SH-SY5Y (cell line): ENCODE results near the gene GAD2.

ENCODE experiments used
- GATA2 ChIP-seq: IDR thresholded peaks from 2 replicates; pipeline ENCODE4 v1.6.1; 2011; ENCODE audit warnings: mild to moderate bottlenecking, low read depth, low read length
- GATA3 ChIP-seq: IDR thresholded peaks from 2 replicates; pipeline ENCODE4 v1.6.1; 2011; ENCODE audit warnings: low read depth, mild to moderate bottlenecking, low read length, moderate library complexity

GAD2 gene

DNA sequence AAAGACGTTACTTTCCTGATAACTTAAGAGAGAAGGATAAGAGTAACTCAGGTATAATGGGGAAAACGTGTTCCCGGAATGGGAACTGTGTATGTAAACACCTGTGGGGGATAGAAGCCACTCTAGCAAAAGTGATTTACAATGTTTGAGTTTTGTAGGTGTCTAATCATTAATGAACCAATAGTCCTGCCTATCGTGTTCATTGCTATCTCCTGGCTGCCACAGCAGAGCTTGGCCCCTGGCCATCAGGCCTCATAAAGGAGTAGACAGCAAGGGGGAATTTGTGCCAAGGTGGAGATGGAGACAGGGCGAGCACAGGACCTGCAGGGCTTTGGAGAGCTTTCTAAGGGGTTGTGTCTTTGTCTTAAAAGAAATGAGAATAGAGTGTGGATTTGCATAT, 102.1 kb downstream of the GAD2 start:
- TF ChIP-seq GATA3 (no peak), GATA2 (no peak)

DNA sequence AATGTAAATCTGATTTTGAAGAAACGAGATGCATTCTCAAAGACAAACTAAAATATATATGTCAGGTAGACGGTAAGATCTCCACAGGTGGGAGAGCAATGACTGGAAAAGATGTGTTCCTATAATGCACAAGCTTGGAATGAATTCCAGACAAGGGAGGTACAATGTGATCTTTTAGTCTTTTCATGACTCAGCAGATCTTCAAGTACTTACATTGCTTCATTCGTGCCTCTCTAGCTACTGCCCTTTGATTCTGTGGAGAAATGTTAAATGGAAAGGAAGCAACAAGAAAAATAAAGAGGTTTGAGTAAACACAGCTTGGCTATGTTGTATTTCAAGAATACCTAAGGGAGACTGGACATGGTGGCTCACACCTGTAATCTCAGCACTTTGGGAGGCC, 106.6 kb downstream of the GAD2 start:
- TF ChIP-seq GATA3 (no peak), GATA2 (no peak)

DNA sequence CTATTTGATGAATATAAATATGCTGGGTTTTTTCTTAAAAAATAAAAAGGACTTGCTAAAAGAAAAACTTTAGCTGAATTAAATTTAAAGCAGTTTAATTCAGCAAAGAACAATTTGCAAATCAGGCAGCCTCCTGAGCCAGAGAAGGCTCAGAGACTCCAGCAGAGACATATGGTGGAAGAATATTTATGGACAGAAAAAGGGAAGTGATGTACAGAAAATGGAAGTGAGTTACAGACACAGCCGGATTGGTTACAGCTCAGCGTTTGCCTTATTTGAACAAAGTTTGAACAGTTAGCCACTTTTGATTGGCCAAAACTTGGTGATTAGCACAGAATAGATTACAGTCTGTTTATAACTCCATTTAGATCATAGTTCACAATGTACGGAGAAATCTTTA, 110.3 kb downstream of the GAD2 start:
- no peak for TF ChIP-seq GATA3
- no peak for TF ChIP-seq GATA2

DNA sequence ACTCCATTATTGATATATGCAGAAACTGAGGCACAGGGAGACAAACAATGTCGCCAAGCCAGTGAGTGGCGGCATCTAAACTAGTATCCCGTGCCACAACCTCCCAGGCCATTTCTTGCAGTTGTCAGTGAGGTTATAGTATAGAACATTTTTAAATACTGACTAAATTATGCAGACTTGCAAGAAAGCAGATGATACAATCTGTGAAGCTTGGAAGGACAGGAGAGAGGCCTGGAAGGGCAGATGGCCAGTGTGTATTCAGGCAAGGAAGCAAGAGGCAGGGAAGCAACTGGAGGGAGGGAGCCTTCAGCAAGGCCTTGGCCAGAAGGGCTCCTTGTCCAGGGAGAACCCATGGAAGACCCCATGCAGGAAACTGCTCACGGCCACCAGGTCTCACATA, 111.2 kb downstream of the GAD2 start:
- TF ChIP-seq GATA2 (no peak), GATA3 (no peak)

DNA sequence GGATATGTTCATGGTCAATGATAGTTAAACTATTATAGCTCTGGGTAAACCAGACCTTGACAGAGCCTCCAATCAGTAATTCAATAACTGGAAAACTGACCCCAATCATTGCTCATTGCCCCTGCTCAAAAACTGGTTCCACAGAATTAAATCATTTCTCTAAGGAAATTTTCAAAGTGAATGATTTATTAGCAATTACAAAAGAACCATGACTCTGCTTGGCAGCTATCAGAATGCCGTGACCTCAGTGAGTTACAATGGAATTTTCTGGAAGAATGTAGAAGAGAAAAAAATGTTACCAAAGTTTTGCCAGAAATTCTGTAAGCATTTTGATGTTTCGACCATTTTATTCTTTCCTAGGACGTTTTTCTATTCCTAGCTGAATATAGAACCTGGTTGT, 114.8 kb downstream of the GAD2 start:
- TF ChIP-seq GATA3 (no peak), GATA2 (no peak)

DNA sequence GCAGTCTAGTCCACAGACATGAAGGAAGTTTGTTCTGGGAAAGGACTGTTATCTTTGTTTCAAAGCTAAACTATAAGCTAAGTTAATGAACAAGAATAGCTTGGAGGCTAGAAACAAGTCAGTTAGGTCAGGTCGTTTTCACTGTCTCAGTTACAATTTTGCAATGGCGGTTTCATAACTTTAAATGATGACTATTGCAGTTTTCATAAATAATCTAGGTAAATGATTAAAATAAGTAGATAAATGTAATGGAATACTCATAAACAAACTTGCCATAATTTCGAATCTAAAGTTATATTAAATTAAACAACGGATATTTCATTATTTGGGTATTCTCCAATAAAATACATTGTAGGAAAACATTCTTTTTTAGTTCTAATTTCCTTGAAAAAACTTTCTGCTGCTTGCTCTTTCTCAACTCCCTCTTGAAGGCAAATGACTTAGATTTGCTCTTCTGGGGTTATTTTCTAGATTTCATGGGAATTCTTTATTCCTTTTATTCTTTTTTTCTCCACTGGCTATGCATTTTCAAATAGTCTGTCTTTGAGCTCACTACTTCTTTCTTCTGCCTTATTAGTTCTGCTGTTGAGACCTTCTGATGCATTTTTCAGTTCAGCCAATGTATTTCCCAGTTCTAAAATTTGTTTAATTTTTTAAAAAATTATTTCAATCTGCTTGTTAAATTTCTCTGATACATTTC, 117.8 kb downstream of the GAD2 start:
- TF ChIP-seq GATA3 (no peak), GATA2 (no peak)

DNA sequence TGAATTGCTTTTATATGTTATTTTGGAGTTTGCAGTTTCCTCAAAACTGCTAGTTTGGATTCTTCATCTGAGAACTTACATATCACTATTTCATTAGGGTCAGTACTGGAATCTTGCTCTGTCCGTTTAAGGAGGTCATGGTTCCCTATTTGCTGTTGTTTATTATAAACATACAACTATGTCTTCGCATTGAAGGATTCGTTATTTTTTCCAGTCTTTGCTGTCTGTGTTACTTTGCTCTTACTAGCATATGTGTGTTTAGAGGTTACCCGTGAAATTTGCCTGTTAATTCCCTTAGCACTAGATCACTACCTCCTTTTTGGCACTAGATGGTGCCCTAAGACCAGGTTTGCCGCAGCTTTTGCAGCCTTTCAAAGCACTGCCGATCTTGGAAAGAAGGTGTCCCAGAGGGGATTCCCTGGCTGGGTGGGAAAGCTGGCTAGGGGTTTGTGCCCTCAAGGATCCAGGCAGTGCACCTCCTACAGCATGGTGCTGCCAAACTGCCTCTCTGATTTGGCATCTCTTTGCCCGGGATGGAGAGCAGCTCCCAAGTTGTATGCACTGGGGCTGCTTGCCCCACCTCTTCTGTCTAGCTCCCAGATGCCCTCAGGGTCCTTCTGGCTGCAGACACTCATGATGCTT, 118.5 kb downstream of the GAD2 start:
- TF ChIP-seq GATA3 (no peak), GATA2 (no peak)

DNA sequence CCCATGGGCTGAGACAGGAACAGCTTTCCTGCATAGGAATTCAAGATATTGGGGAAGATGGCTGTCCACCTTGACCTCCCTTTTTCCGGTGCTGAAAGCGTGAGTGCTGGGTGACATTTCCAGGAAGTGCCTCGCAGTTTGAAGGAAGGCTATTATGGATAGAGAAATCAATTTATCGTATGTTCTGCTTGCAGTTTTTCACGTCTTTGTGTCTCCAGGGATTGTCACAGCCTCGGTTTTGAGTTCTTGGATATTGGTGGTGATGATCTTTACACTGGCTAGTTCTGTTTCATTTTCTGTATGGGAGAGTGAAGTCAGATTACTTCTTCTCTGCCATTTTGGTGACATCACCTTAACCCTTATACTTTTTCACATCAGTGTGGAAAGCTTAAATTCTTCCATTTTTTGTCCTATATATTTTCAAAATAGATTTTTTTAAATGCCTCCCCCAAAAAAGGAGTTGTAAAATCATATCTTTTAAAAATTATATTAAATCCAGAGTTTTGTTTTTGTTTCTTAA, 119.1 kb downstream of the GAD2 start:
- no peak for TF ChIP-seq GATA2
- TF ChIP-seq GATA3: no peak

DNA sequence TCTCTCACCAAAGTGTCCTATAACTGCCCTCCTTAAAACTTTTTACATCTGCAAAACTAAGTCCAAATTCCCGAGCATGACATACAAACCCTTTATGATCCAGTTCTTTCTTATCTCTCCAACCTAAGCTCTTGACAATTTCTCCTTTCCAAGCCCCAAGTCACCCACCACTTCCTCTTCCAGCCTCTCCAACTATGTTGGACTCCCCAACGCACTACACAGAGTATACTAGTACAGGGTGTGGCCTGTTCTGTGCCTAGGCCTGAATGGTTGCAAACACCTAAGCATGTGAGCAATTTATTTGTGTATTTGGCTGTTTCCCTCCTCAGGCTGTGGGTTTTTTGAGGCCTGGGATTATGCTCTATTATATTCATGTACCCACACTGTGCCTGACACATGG, 120.4 kb downstream of the GAD2 start:
- TF ChIP-seq GATA2 (no peak), GATA3 (no peak)

DNA sequence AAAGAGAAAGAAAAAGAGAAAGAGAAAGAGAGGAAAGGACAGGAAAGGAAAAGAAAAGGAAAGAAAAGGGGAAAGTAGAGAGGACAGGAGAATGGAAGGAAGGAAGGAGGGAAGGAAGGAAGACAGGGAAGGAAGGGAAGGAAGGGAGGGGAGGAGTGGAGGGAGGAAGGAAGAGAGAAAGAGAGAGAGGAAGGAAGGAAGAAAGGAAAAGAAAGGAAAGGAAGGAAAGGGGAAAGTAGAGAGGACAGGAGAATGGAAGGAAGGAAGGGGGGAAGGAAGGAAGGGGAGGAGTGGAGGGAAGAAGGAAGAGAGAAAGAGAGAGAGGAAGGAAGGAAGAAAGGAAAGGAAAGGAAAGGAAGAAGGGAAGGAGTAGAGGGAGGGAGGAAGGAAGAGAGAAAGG, 125.1 kb downstream of the GAD2 start:
- TF ChIP-seq GATA3 (no peak), GATA2 (no peak)
